OCI-LY7 (cell line): ENCODE measurements around the gene C4orf50. TPM values are rescaled to one million over a fixed set of nuclear protein-coding genes. Genes with fewer than 3 reads are reported as not detected.

Experiments used
- BruUV-seq: library from RNA; stranded (reverse); fragments of 400-500 nt; replicated peaks from 2 replicates; lab custom pipeline; 2021; lab: Mats Ljungman, UMichigan
- CTCF ChIA-PET: fragments of 300-600 bp; sonication (Branson Sonifier 250); formaldehyde crosslinking; loops from one replicate; lab custom pipeline; 2022; ENCODE audit warnings: antibody characterized with exemption; ENCODE audit not compliant: unreplicated experiment; lab: Charles Lee
- POLR2A ChIA-PET: fragments of 300-600 bp; sonication (Branson Sonifier 250); formaldehyde crosslinking; loops from one replicate; lab custom pipeline; 2022; ENCODE audit warnings: antibody characterized with exemption; lab: Charles Lee
- DNase-seq: peaks from one replicate; pipeline ENCODE4 v3.0.0-alpha.2; 2015; ENCODE audit warnings: low spot score
- H2AFZ ChIP-seq: fragments of 200-600 bp; sonication (generic), shearing (Covaris generic); 2 replicates; pipeline ENCODE4 v1.6.1; 2014; ENCODE audit warnings: mild to moderate bottlenecking, antibody characterized with exemption, low read length, moderate library complexity
- H3K27ac ChIP-seq: fragments of 200-600 bp; sonication (generic); 2 replicates; pipeline ENCODE4 v1.5.1; 2014; ENCODE audit warnings: mixed run types, low read depth, mild to moderate bottlenecking, moderate library complexity, low read length, inconsistent platforms; ENCODE audit not compliant: poor library complexity, severe bottlenecking
- H3K36me3 ChIP-seq: fragments of 200-600 bp; sonication (generic); 2 replicates; pipeline ENCODE4 v1.6.1; 2014; ENCODE audit warnings: mild to moderate bottlenecking, antibody characterized with exemption, low read length, moderate library complexity, mixed read lengths; ENCODE audit not compliant: insufficient read depth
- H3K4me1 ChIP-seq: fragments of 200-600 bp; sonication (generic); 2 replicates; pipeline ENCODE4 v1.5.1; 2014; ENCODE audit warnings: mild to moderate bottlenecking, low read length; ENCODE audit not compliant: insufficient read depth, poor library complexity, severe bottlenecking
- H3K4me2 ChIP-seq: fragments of 200-600 bp; sonication (generic); 2 replicates; pipeline ENCODE4 v1.6.1; 2014; ENCODE audit warnings: mild to moderate bottlenecking, low read length
- H3K4me3 ChIP-seq: fragments of 200-600 bp; sonication (generic); 2 replicates; pipeline ENCODE4 v1.5.1; 2014; ENCODE audit warnings: mild to moderate bottlenecking, low read depth, low read length; ENCODE audit not compliant: poor library complexity, severe bottlenecking
- H3K79me2 ChIP-seq: fragments of 200-600 bp; sonication (generic); 2 replicates; pipeline ENCODE4 v1.6.1; 2016; ENCODE audit warnings: low read depth, mild to moderate bottlenecking, low read length, moderate library complexity, mixed read lengths; ENCODE audit not compliant: insufficient read depth
- H3K9me2 ChIP-seq: fragments of 200-600 bp; sonication (generic); 2 replicates; pipeline ENCODE4 v1.6.1; 2016; ENCODE audit warnings: mild to moderate bottlenecking, low read length, mixed read lengths; ENCODE audit not compliant: insufficient read depth
- H3K9me3 ChIP-seq: fragments of 200-600 bp; sonication (generic); 2 replicates; pipeline ENCODE4 v1.6.1; 2014; ENCODE audit warnings: mild to moderate bottlenecking, mixed run types, low read length, mixed read lengths
- H4K20me1 ChIP-seq: fragments of 200-600 bp; sonication (generic); 2 replicates; pipeline ENCODE4 v1.6.1; 2014; ENCODE audit warnings: mild to moderate bottlenecking, antibody characterized with exemption, low read length, moderate library complexity, mixed read lengths; ENCODE audit not compliant: insufficient read depth
- EZH2phosphoT487 ChIP-seq: fragments of 200-600 bp; sonication (generic); IDR thresholded peaks from 2 replicates; pipeline ENCODE4 v1.6.1; 2018; ENCODE audit warnings: low read depth, borderline replicate concordance, mild to moderate bottlenecking, mixed run types, antibody characterized with exemption, low read length, moderate library complexity, mixed read lengths
- intact Hi-C: fragments of 100-400 bp; cut with micrococcal nuclease; formaldehyde crosslinking; loops from one replicate; pipeline ENCODE4 v1.10.0; 2022; ENCODE audit not compliant: unreplicated experiment
- total RNA-seq, 2 experiments: library from RNA; depleted of rRNA in 1 of 2; stranded (reverse); fragments of >200 nt in 1 of 2; shearing (Covaris generic) in 1 of 2; gene quantifications; 2 replicates each; pipeline ENCODE4 v1.2.3, GENCODE V29; 2014 to 2022
- TF ChIP-seq, protein P1 (sequence below): fragments of 200-600 bp; sonication (generic); conservative IDR thresholded peaks from 2 replicates; pipeline ENCODE4 v1.5.1; 2014; ENCODE audit warnings: mild to moderate bottlenecking, antibody characterized with exemption, low read length, moderate library complexity, mixed read lengths

C4orf50 gene
- total RNA-seq, 2 experiments from 2014 or later, result 0.06 TPM; not detected in 1

- no peak overlapping the region for H2AFZ ChIP-seq
- no peak overlapping the region for H3K27ac ChIP-seq
- no TSS peak for BruUV-seq
- H3K4me2 ChIP-seq, result no peak overlapping the region
- H3K9me2 ChIP-seq, result no peaks in the 10 kb centered on the region
- DNase-seq, result no peak
- POLR2A ChIA-PET, result no interaction called here
- no peaks in the 10 kb centered on the region for H3K4me1 ChIP-seq
- intact Hi-C loops, result no loop called here
- H3K36me3 ChIP-seq, result no peaks in the 10 kb centered on the region
- H3K4me3 ChIP-seq, result no peak overlapping the region
- no peaks in the 10 kb centered on the region for H3K79me2 ChIP-seq
- TF ChIP-seq EZH2phosphoT487, result no peak
- TF ChIP-seq, protein P1, sequence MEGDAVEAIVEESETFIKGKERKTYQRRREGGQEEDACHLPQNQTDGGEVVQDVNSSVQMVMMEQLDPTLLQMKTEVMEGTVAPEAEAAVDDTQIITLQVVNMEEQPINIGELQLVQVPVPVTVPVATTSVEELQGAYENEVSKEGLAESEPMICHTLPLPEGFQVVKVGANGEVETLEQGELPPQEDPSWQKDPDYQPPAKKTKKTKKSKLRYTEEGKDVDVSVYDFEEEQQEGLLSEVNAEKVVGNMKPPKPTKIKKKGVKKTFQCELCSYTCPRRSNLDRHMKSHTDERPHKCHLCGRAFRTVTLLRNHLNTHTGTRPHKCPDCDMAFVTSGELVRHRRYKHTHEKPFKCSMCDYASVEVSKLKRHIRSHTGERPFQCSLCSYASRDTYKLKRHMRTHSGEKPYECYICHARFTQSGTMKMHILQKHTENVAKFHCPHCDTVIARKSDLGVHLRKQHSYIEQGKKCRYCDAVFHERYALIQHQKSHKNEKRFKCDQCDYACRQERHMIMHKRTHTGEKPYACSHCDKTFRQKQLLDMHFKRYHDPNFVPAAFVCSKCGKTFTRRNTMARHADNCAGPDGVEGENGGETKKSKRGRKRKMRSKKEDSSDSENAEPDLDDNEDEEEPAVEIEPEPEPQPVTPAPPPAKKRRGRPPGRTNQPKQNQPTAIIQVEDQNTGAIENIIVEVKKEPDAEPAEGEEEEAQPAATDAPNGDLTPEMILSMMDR, result no peak
- no peaks in the 10 kb centered on the region for H4K20me1 ChIP-seq
- no peaks in the 10 kb centered on the region for H3K9me3 ChIP-seq
- CTCF ChIA-PET, result no interaction called here
Measured at GRCh38 chr4:5964030-5964429, 54.2 kb downstream of the C4orf50 start.

DNA sequence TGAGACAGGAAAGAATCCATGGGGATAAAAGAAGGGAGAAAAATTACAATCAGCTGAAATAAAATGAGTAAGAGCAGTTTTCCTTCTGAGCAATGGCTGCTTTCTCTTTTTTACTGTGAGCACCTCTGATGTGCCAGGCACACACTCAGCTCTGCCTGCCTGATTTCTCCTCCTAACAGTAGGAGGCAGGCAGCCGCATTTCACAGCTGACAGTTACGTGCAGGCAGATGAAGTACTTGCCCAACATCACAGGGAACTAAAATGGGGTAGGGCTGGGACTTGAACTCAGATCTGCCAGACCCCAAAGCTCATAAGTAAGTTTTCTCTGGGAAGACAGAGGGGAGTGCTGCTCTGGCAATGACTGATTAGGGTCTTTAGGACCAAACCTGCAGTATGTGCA, 54.6 kb downstream of the C4orf50 start:
- Histone ChIP-seq H3K9me2 (no peaks in the 10 kb centered on the region), H3K36me3 (no peaks in the 10 kb centered on the region), H2AFZ (no peak overlapping the region), H3K4me1 (no peaks in the 10 kb centered on the region), H3K27ac (no peak overlapping the region), H3K4me2 (no peak overlapping the region), H3K79me2 (no peaks in the 10 kb centered on the region), H3K4me3 (no peak overlapping the region), H4K20me1 (no peaks in the 10 kb centered on the region), H3K9me3 (no peaks in the 10 kb centered on the region)
- CTCF ChIA-PET, result no interaction called here
- BruUV-seq, result no TSS peak
- POLR2A ChIA-PET, result no interaction called here
- no peak for TF ChIP-seq EZH2phosphoT487
- TF ChIP-seq, protein P1, result no peak
- no peak for DNase-seq
- intact Hi-C loops, result no loop called here

GRCh38 chr4:5962416-5962815, 55.8 kb downstream of the C4orf50 start:
- no peaks in the 10 kb centered on the region for H3K9me2 ChIP-seq
- DNase-seq, result no peak
- no peaks in the 10 kb centered on the region for H3K9me3 ChIP-seq
- H2AFZ ChIP-seq, result no peak overlapping the region
- no peaks in the 10 kb centered on the region for H3K36me3 ChIP-seq
- CTCF ChIA-PET, result no interaction called here
- H3K4me1 ChIP-seq, result no peaks in the 10 kb centered on the region
- H3K27ac ChIP-seq, result no peak overlapping the region
- no peak overlapping the region for H3K4me2 ChIP-seq
- H3K4me3 ChIP-seq, result no peak overlapping the region
- no peaks in the 10 kb centered on the region for H3K79me2 ChIP-seq
- intact Hi-C loops, result no loop called here
- TF ChIP-seq, protein P1, result no peak
- H4K20me1 ChIP-seq, result no peaks in the 10 kb centered on the region
- POLR2A ChIA-PET, result interaction anchor here (0.9 kb wide), 1 partner anchor 12 kb away, joined by 3 read pairs; no protein-coding TSS in a partner anchor
- no TSS peak for BruUV-seq
